Urinary bladder (tissue), 4 donors: Measurements from ENCODE around the gene GM2A. TPM values are rescaled to one million over a fixed set of nuclear protein-coding genes. Genes with fewer than 3 reads are reported as not detected.
"Not testable (repeated sequence)": the region's sequence is repeated elsewhere in the genome, so short reads cannot be mapped to it uniquely, and the experiment has no call there.

Source experiments
- DNase-seq: peaks from one replicate; pipeline ENCODE4 v3.0.0-alpha.2; 2015; ENCODE audit errors: extremely low spot score
- H3K27ac ChIP-seq: one replicate; pipeline ENCODE4 v1.5.1; 2013; ENCODE audit warnings: low read depth, mild to moderate bottlenecking, moderate library complexity
- H3K36me3 ChIP-seq: one replicate; pipeline ENCODE4 v1.6.1; 2013; ENCODE audit warnings: mild to moderate bottlenecking, moderate library complexity; ENCODE audit not compliant: insufficient read depth
- H3K4me1 ChIP-seq: one replicate; pipeline ENCODE4 v1.6.1; 2013; ENCODE audit warnings: mild to moderate bottlenecking, moderate library complexity; ENCODE audit not compliant: insufficient read depth
- H3K4me3 ChIP-seq: one replicate; pipeline ENCODE4 v1.5.1; 2013; ENCODE audit warnings: low read depth, low read length
- WGBS: extraction: QIAGEN DNeasy Blood & Tissue Kit; methylation state at CpG from one replicate; pipeline ENCODE4 v1.1.7; 2013; 5-methylcytosine and 5-hydroxymethylcytosine counted together
- polyA plus RNA-seq: library from polyadenylated mRNA; stranded (reverse); fragments of 200-250 nt; gene quantifications from one replicate; pipeline ENCODE4 v1.2.3, GENCODE V29; 2013
- total RNA-seq: library from RNA; depleted of rRNA; stranded (reverse); fragments of >200 nt; gene quantifications from one replicate; pipeline ENCODE4 v1.2.3, GENCODE V29; 2014
- donor health status: healthy with polysubstance abuse.
- donor health status: healthy.

The GM2A gene
- total and polyA plus RNA-seq, 2 donors: 28.6 to 33.7 TPM

DNA sequence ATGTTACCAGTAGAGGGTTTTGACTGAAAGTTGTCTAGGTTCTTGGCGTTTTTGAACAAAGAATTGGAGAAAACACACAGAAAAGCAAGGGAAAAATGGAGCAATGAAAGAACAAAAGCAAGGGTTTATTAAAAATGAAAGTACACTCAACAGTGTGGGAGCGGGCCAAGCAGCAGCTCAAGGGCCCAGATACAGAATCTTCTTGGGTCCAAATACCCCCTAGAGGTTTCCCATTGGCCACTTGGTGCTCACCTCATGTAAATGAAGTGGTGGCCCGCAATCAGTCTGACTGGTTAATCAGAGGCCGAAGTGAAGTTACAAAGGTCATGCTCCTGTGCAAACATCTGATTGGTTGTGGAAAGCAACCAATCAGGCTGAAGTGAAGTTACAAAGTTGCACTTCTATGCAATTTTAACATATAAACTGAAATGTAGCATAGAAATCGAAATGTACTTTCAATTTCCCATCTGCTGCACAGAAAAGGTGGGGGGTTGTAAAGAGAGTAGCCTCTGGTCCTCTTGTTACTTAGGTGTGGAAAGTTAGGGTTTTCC, 1.9 kb upstream of the GM2A start:
- no peak for DNase-seq
- no peak overlapping the region for H3K4me3 ChIP-seq
- H3K36me3 ChIP-seq: no peaks in the 10 kb centered on the region
- H3K27ac ChIP-seq: no peak overlapping the region
- H3K4me1 ChIP-seq: no peaks in the 10 kb centered on the region
- WGBS: 94% methylated on average over 5 of the region's 5 CpGs

DNA sequence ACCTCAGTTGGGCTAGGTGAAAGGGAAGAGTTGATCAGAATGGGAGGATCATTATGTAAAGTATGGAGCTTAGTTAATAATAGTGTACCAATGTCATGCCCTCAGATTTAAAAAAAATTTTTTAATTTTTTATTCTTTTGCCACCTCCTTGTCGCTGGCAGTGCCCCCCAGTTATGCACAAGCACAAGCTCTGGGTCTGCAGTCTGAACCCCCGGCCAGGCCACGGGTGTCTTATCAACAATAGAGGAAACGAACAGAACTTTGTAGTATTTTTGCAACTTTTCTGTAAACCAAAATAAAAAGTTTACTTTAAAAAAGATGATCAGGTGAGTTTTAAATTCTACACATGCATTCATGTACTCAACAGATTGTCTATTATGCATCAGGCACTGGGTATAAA, 1.4 kb upstream of the GM2A start:
- WGBS: 97% methylated on average over 4 of the region's 4 CpGs
- H3K4me1 ChIP-seq: no peaks in the 10 kb centered on the region
- H3K27ac ChIP-seq: no peak overlapping the region

DNA sequence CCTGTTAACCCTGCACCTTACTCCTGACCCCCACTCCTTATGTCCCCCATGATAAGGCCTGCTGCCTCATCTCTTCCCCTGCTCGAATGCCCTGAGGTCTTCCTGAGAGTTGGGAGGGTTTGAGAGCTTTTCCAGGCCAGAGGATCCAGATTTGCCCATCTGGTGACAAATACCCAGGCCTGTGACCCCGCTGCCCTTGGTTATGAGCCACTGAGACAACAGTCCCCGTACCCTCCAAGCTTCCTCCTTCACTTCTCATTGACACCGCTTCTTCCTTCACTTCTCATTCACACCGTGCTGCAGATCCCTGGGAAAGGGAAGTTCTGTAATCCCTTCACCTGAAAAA, 593 bp downstream of the GM2A start:
- 36% methylated on average over 5 of the region's 5 CpGs for WGBS

More for the DNA sequence above, 1.4 kb upstream of the GM2A start:
- Histone ChIP-seq H3K36me3 (no peaks in the 10 kb centered on the region), H3K4me3 (no peak overlapping the region)
- DNase-seq: no peak

DNA sequence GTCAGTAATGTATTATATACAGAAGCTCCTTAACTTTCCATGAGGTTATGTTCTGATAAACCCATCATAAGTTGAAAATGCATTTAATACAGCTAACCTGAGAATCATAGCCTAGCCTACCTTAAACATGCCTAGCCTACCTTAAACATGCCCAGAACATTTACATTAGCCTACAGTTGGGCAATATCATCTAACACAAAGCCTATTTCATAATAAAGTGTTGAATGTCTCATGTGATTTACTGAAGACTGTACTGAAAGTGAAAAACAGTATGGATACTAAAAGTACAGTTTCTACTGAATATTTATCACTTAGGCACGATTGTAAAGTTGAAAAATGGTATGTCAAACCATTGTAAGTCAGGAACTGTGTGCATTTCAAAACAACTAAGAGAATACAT, 1.6 kb downstream of the GM2A start:
- H3K27ac ChIP-seq: no peak overlapping the region
- 69% methylated on average over 1 of the region's 1 CpG for WGBS
- no peaks in the 10 kb centered on the region for H3K4me1 ChIP-seq

More for the DNA sequence above, 593 bp downstream of the GM2A start:
- Histone ChIP-seq H3K4me1 (no peaks in the 10 kb centered on the region), H3K36me3 (no peaks in the 10 kb centered on the region), H3K27ac (no peak overlapping the region), H3K4me3 (peak overlapping the region; percentile 60)
- DNase-seq: no peak

DNA sequence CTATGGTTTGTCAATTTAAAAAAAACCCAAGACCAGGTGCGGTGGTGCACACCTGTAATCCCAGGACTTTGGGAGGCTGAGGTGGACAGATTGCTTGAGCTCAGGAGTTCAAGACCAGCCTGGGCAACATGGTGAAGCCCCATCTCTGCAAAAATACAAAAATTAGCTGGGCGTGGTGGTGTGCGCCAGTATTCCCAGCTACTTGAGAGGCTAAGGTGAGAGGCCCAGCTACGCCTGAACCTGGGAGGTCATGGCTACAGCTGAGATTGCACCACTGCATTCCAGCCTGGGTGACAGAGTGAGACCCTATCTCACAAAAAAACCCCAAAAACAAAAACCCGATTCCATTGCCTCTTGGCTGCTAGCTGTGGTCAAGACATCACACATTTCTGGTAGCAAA, 2.0 kb downstream of the GM2A start:
- H3K27ac ChIP-seq, H3K4me1 ChIP-seq, H3K36me3 ChIP-seq, H3K4me3 ChIP-seq, DNase-seq: not testable (repeated sequence)
- 98% methylated on average over 5 of the region's 5 CpGs for WGBS

More for the DNA sequence above, 1.6 kb downstream of the GM2A start:
- Histone ChIP-seq H3K36me3 (no peaks in the 10 kb centered on the region), H3K4me3 (no peak overlapping the region)
- no peak for DNase-seq

DNA sequence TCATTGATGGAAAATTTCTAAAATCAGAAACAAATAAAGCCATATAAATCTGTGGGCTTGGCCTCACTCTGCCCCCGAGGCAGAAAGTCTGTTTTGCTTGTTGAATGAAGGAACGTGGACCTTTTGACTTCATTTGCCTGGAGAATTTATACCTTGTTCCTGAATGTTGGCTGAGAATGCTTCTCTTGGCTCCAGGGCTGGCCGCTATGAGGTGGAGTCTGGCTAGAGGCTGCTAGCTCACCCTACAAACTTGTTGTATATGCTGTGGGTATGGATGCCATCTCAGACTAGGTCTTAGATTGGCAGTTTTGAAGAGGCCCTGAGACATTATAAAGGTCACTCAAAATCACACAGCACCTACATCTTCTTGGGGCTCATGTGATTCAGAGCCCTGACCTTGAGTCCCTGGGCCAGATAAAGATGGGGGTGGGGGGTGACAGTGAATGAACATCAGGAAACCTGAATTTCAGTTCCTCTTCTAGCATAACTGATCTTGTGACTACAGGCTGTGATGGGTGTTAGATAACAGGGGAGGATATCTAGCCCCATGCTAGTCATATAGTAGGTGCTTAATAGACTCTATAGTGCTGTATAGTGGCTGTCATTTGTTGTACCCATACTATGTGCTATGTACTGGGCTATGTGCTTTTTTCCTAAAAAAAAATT, 2.8 kb downstream of the GM2A start:
- no peak for DNase-seq
- Histone ChIP-seq H3K36me3 (no peaks in the 10 kb centered on the region), H3K4me1 (no peaks in the 10 kb centered on the region), H3K27ac (no peak overlapping the region), H3K4me3 (no peak overlapping the region)
- WGBS: 92% methylated on average over 3 of the region's 3 CpGs

DNA sequence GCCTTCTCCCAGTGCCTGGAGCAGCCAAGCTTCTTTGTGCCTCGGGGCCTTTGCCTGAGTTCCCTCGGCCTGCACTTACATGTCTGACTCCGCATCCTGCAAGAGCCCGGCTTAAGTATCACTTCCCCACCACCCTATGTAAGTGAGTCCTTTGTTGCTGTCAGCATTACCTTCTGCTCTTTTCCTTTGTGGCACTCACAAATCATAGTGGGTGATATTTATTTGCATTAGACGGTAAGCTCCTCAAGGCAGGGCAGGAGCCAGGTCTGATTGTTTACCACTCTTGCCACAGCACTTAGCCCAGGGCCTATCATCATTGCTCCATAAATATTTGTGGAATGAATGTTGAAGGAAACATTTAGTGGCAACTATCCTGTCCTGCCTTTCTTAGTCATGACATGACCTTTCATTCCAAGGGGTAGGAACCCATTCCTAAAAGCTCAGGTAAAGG, 4.8 kb downstream of the GM2A start:
- H3K4me1 ChIP-seq: no peaks in the 10 kb centered on the region
- H3K27ac ChIP-seq: no peak overlapping the region
- no peak overlapping the region for H3K4me3 ChIP-seq
- H3K36me3 ChIP-seq: no peaks in the 10 kb centered on the region
- no peak for DNase-seq
- WGBS: 67% methylated on average over 5 of the region's 5 CpGs

DNA sequence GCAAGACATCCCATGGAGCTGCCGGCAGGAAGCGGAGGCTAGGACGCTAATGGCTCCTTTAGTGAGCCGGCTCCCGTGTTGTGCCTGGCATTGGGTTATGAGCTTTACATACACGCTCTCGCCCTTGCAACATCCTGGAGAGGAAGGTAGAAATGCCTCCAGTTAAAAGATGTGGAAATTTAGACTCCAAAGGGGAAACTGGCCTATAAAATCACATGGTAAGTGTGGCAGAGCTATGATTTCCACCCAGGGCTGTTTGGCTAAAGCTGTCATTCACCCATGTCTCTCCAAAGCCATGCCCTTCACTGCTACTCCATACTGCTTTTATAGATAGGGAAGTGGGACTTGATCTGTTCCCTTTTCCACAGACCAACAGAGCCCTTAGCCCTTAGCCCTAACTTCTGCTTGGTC, 5.2 kb downstream of the GM2A start:
- no peak overlapping the region for H3K27ac ChIP-seq
- H3K4me1 ChIP-seq: no peaks in the 10 kb centered on the region
- H3K4me3 ChIP-seq: no peak overlapping the region
- 88% methylated on average over 7 of the region's 7 CpGs for WGBS
- DNase-seq: no peak
- H3K36me3 ChIP-seq: no peaks in the 10 kb centered on the region

DNA sequence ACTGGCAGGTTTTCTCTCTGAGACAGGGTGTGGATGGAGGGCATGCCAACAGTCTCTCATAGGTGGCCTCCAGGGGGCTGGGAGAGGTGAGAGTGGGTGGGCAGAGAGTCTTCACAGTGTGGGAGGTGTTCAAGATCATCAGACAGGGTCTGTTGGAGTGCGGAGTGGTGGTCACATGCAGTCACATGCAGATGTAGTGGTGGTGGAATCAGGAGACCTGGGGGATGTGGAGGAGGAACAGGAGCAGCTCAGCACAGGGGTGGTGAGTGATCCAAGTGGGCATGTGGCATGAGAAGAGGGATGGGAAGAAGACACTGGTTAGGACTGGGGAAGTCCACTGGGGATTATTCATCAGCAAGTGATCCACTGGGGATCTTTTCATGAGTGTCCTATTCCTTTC, 5.8 kb downstream of the GM2A start:
- no peak overlapping the region for H3K4me3 ChIP-seq
- H3K4me1 ChIP-seq: no peaks in the 10 kb centered on the region
- WGBS: 52% methylated on average over 1 of the region's 1 CpG
- H3K27ac ChIP-seq: no peak overlapping the region
- H3K36me3 ChIP-seq: no peaks in the 10 kb centered on the region
- DNase-seq: no peak

DNA sequence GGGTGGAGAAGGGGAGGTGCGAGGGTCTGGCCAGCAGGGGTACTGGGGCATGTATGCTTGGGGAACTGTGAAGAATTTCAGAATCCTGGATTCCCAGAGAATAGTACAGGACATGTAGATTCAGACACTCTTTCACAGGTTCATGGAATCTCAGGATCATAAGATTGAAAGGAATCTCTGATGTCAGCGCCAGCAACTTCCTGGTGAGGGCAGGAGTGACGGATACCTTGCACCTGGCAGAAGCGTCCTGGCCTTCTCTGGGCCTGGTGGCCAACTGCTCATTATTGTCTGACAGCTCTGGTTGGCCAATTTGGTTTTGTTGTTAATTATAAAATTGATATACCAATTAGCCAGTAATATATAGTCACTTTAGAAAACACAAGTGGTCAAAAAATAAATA, 6.9 kb downstream of the GM2A start:
- no peaks in the 10 kb centered on the region for H3K36me3 ChIP-seq
- H3K4me1 ChIP-seq: no peaks in the 10 kb centered on the region
- no peak overlapping the region for H3K27ac ChIP-seq
- DNase-seq: no peak
- no peak overlapping the region for H3K4me3 ChIP-seq
- 95% methylated on average over 4 of the region's 4 CpGs for WGBS

DNA sequence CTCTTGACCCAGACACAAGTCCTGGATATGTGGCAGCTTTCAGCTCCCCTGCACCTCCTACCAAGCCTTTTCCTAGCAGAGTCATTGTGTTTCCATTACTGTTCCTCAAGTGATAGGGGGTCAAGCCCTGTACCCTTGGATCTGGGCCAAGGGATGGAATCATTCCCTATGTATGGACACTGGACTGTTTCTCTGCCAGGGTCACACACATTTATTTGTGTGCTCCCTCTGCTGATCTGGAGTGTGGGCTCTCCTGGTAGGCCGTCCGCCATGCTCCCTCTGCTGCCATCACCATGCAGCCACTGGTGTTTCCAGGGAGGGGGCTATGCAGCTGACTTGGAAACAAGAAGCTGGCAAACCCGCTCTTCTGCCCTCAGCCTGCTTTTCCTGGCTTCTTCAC, 9.5 kb downstream of the GM2A start:
- no peak overlapping the region for H3K27ac ChIP-seq
- peaks cover 6% of the 10 kb centered on the region for H3K36me3 ChIP-seq
- H3K4me1 ChIP-seq: no peaks in the 10 kb centered on the region
- H3K4me3 ChIP-seq: no peak overlapping the region
- DNase-seq: no peak
- WGBS: 94% methylated on average over 3 of the region's 3 CpGs

DNA sequence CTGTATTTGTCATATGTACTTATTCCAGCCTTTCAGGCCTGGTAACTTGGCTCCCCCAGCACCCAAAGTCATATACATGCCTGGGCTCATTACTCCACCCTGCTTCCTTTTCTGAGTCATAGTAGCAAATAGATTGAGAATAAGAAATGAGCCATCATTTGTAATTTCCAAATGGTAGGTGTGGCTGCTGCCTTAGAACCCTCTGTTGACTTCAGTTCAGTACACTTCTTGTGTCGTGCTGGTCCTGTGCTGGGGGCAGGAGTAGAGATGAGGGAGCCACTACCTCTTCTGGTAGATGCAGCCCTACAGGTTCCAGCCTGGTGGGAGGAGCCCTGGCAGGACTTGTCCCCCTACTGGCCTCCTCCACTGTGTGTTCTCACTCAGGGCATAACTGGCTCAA, 11.1 kb downstream of the GM2A start:
- H3K36me3 ChIP-seq: peaks cover 6% of the 10 kb centered on the region
- H3K4me1 ChIP-seq: no peaks in the 10 kb centered on the region
- no peak overlapping the region for H3K4me3 ChIP-seq
- peak; percentile 58 for DNase-seq
- 79% methylated on average over 1 of the region's 1 CpG for WGBS
- no peak overlapping the region for H3K27ac ChIP-seq

DNA sequence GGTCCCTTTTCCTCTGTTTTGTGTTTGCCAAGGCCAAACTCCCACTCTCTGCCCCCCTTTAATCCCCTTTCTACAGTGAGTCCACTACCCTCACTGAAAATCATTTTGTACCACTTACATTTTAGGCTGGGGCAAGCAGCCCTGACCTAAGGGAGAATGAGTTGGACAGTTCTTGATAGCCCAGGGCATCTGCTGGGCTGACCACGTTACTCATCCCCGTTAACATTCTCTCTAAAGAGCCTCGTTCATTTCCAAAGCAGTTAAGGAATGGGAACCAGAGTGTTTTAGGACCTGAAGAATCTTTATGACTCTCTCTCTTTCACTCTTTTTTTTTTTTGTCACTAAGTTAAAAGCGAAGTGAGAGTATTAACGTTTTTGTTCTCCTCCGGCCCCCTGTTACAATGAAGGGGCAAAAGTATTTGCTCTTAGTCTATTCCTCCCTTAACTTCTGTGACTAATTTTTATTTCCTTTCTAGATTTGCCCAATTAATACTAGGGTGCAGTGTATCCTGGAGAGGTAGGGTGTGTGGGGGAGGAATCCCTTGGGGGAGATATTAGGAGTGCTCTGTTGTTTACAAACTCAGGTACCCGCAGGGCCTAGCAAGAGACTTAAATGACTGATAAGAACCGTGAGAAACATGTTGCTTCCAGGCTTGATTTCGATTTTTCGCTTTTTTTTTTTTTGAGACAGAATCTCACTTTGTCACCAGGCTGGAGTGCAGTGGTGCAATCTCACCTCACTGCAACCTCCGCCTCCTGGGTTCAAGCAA, 14.7 kb downstream of the GM2A start:
- H3K36me3 ChIP-seq: peaks cover 8% of the 10 kb centered on the region
- WGBS: 80% methylated on average over 11 of the region's 11 CpGs
- H3K4me3 ChIP-seq: no peak overlapping the region
- H3K27ac ChIP-seq: no peak overlapping the region
- H3K4me1 ChIP-seq: no peaks in the 10 kb centered on the region
- no peak for DNase-seq

DNA sequence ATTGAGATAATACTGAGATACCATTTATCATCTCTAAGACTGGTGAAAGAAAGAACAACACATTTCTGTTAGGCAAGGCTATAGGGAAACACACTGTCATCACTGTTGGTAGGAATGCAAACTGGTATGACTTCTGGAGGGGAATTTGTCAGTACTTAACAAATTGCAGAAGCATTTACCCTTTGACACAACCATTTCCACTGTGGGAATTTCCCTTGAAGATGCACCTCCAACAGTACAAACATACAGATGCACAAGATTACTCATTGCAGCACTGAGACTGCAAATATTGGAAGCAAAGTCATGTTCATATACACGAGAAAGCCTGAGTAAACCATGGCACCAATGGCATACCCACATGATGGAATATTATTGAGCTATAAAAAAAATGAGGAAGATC, 17.6 kb downstream of the GM2A start:
- H3K36me3 ChIP-seq: peaks cover 8% of the 10 kb centered on the region
- 65% methylated on average over 1 of the region's 1 CpG for WGBS
- no peak overlapping the region for H3K27ac ChIP-seq
- H3K4me1 ChIP-seq: peaks cover 1% of the 10 kb centered on the region
- DNase-seq: no peak
- no peak overlapping the region for H3K4me3 ChIP-seq
